ENCODE results near the gene SCAF8. TPM values are rescaled to one million over a fixed set of nuclear protein-coding genes. Genes with fewer than 3 reads are reported as not detected.

The SCAF8 gene

DNA sequence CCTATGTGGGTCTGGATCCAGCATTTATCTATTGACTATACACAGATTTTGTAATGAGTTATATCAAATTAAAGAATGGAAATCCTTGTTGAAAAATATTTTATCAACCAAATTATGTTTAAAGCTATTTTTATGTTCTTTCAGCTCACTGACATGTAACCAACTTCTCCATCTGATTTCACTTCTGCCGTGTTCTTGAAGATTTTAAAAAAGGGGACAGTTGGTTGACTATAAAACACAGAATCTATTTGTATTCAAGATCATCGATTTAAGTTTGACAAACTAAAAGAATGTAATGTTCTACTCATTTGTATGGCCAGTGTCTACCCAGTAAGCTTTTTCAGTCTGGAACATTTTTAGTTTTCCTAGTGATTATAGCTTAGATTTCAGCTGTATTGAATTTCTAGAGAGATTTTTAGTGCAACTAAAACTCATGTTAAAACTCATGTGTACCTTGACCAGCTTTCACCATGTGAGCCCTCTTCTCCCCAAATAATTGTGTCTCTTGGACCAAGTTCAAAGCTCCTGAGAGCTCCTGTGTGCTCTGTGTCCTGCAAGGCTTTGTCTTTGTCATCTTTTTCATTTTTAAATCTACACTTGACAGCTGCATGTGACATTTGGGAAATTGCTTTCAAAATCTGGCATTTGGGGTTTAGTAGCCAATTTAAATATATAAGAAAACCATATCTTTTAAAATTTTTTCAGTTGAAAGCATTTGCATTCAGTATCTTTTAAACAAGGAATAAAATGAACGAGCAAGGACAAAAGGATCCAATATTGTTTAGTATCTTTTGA, 143.5 kb downstream of the SCAF8 start:
- Histone ChIP-seq H3K9me3 (replicated peaks in 1 of 2; ENCODE audit: control insufficient read depth in 2 of 2, insufficient read depth in 1 of 2, low read depth in 1 of 2, low read length in 2 of 2) (no peaks in the 10 kb centered on the region), H3K36me3 (replicated peaks in 1 of 2; ENCODE audit: control insufficient read depth in 2 of 2, insufficient read depth in 2 of 2, low read length in 2 of 2) (peaks cover 0 to 8% of the 10 kb centered on the region in 2 donors), H3K9ac (ENCODE audit: low read depth, low read length, poor library complexity) (no peak overlapping the region), H3K27ac (replicated peaks; ENCODE audit: low read length) (no peak overlapping the region), H2BK120ac (ENCODE audit: low read depth, low read length) (no peak overlapping the region), H2AK5ac (ENCODE audit: low read depth, low read length) (no peak overlapping the region), H3K4me1 (ENCODE audit: control insufficient read depth in 2 of 2, insufficient read depth in 1 of 2, low read depth in 1 of 2, low read length in 2 of 2) (peaks cover 10 to 16% of the 10 kb centered on the region in 2 donors), H2BK15ac (ENCODE audit: low read length) (no peak overlapping the region), H2AFZ (ENCODE audit: low read length) (no peak overlapping the region), H3K18ac (ENCODE audit: low read length) (no peak overlapping the region), H3K23ac (ENCODE audit: low read depth, low read length, poor library complexity) (no peak overlapping the region), H3K4me2 (ENCODE audit: insufficient read depth, low read length, poor library complexity, severe bottlenecking) (no peak overlapping the region), H3K14ac (ENCODE audit: low read length) (no peak overlapping the region), H2BK12ac (ENCODE audit: low read length) (no peak overlapping the region), H3K27me3 (ENCODE audit: control insufficient read depth in 3 of 3, insufficient read depth in 3 of 3, low read depth in 1 of 3, low read length in 3 of 3) (no peaks in the 10 kb centered on the region), H3K4ac (ENCODE audit: low read length) (no peak overlapping the region), H2BK5ac (ENCODE audit: low read length) (no peak overlapping the region), H3K79me1 (ENCODE audit: low read depth, low read length) (no peaks in the 10 kb centered on the region), H4K91ac (ENCODE audit: low read depth, low read length, poor library complexity) (no peak overlapping the region), H4K8ac (ENCODE audit: low read depth, low read length) (no peak overlapping the region), H3K4me3 (ENCODE audit: low read length in 2 of 2) (no peak overlapping the region)
- WGBS, 2 donors (ENCODE audit: extremely low coverage in 2 of 2, insufficient read length in 2 of 2, insufficient replicate concordance in 1 of 2): no CpG with 5 or more reads among the region's 3 CpGs
- DNase-seq (ENCODE audit: low spot score): no peak

DNA sequence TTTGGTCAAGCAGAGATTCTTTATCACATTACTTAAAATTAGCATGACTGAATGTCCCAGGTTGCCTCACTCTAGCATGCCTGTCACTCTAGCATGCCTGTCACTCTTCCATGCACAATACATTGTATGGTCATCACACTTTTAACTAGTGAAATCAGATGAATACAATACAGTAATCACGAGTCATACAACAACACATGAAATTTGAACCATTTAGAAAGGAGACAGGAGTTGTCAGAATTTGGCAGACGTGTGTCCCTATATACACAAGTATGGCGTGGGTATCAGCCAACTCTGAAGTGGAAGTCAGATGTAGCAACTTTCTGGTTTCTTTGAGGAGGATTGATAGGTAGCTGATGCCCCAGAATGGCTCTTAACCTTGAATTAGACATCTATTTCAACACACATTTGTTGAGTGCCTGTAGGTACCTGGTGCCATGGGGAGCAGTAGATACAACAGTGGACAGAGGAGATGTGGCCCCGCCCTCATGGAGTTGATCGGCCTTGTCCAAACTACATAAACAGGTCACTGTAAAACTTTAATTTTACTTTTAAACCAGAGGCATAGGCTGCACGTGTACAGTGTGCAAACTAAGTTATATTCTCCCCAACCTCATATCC, 145.8 kb downstream of the SCAF8 start:
- H3K4me1 ChIP-seq (ENCODE audit: control insufficient read depth in 2 of 2, insufficient read depth in 1 of 2, low read depth in 1 of 2, low read length in 2 of 2): peaks cover 3 to 16% of the 10 kb centered on the region in 2 donors
- no CpG with 5 or more reads among the region's 6 CpGs for WGBS, 2 donors (ENCODE audit: extremely low coverage in 2 of 2, insufficient read length in 2 of 2, insufficient replicate concordance in 1 of 2)
- no peak overlapping the region for H4K8ac ChIP-seq (ENCODE audit: low read depth, low read length)
- no peak for DNase-seq (ENCODE audit: low spot score)
- no peaks in the 10 kb centered on the region for H3K79me1 ChIP-seq (ENCODE audit: low read depth, low read length)
- H3K27ac ChIP-seq (replicated peaks; ENCODE audit: low read length): no peak overlapping the region
- H3K36me3 ChIP-seq (replicated peaks in 1 of 2; ENCODE audit: control insufficient read depth in 2 of 2, insufficient read depth in 2 of 2, low read length in 2 of 2): peaks cover 2 to 18% of the 10 kb centered on the region in 2 donors
- H3K4ac ChIP-seq (ENCODE audit: low read length): no peak overlapping the region
- no peak overlapping the region for H3K4me3 ChIP-seq (ENCODE audit: low read length in 2 of 2)
- H2AFZ ChIP-seq (ENCODE audit: low read length): no peak overlapping the region
- no peak overlapping the region for H2BK12ac ChIP-seq (ENCODE audit: low read length)
- no peak overlapping the region for H4K91ac ChIP-seq (ENCODE audit: low read depth, low read length, poor library complexity)
- no peak overlapping the region for H3K14ac ChIP-seq (ENCODE audit: low read length)
- no peak overlapping the region for H3K4me2 ChIP-seq (ENCODE audit: insufficient read depth, low read length, poor library complexity, severe bottlenecking)
- no peak overlapping the region for H3K23ac ChIP-seq (ENCODE audit: low read depth, low read length, poor library complexity)
- H2BK5ac ChIP-seq (ENCODE audit: low read length): no peak overlapping the region
- H2AK5ac ChIP-seq (ENCODE audit: low read depth, low read length): no peak overlapping the region
- H2BK15ac ChIP-seq (ENCODE audit: low read length): no peak overlapping the region
- no peak overlapping the region for H3K18ac ChIP-seq (ENCODE audit: low read length)
- peaks cover 0 to 3% of the 10 kb centered on the region in 2 donors for H3K9me3 ChIP-seq (replicated peaks in 1 of 2; ENCODE audit: control insufficient read depth in 2 of 2, insufficient read depth in 1 of 2, low read depth in 1 of 2, low read length in 2 of 2)
- no peak overlapping the region for H2BK120ac ChIP-seq (ENCODE audit: low read depth, low read length)
- no peaks in the 10 kb centered on the region for H3K27me3 ChIP-seq (ENCODE audit: control insufficient read depth in 3 of 3, insufficient read depth in 3 of 3, low read depth in 1 of 3, low read length in 3 of 3)
- no peak overlapping the region for H3K9ac ChIP-seq (ENCODE audit: low read depth, low read length, poor library complexity)

DNA sequence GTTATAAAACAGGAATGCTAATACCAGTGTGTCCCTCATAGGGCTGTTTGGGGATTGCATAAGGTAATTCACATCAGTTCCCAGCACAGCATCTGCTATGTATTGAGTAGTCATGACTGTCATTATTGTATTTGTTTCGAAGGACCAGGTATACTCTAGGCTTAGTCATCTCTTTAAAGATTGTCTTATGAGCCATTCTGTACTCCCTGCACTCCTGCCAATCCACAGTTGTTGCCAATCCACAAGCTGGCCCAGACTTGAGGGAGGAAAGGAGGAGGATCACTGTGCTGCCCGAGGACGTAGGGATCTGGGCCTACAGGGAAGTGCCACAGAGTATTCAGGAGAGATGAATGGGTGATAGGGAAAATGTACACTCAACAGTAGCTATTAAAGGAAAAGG, 148.9 kb downstream of the SCAF8 start:
- no peak overlapping the region for H3K18ac ChIP-seq (ENCODE audit: low read length)
- no peak overlapping the region for H3K4me3 ChIP-seq (ENCODE audit: low read length in 2 of 2)
- H2BK15ac ChIP-seq (ENCODE audit: low read length): no peak overlapping the region
- H3K27ac ChIP-seq (replicated peaks; ENCODE audit: low read length): no peak overlapping the region
- no peaks in the 10 kb centered on the region for H3K79me1 ChIP-seq (ENCODE audit: low read depth, low read length)
- DNase-seq (ENCODE audit: low spot score): no peak
- no peaks in the 10 kb centered on the region for H3K27me3 ChIP-seq (ENCODE audit: control insufficient read depth in 3 of 3, insufficient read depth in 3 of 3, low read depth in 1 of 3, low read length in 3 of 3)
- H2AK5ac ChIP-seq (ENCODE audit: low read depth, low read length): no peak overlapping the region
- no peak overlapping the region for H4K91ac ChIP-seq (ENCODE audit: low read depth, low read length, poor library complexity)
- H3K9ac ChIP-seq (ENCODE audit: low read depth, low read length, poor library complexity): no peak overlapping the region
- H3K14ac ChIP-seq (ENCODE audit: low read length): no peak overlapping the region
- no CpG with 5 or more reads among the region's 3 CpGs for WGBS, 2 donors (ENCODE audit: extremely low coverage in 2 of 2, insufficient read length in 2 of 2, insufficient replicate concordance in 1 of 2)
- no peak overlapping the region for H3K4me2 ChIP-seq (ENCODE audit: insufficient read depth, low read length, poor library complexity, severe bottlenecking)
- peaks cover 0 to 10% of the 10 kb centered on the region in 2 donors for H3K9me3 ChIP-seq (replicated peaks in 1 of 2; ENCODE audit: control insufficient read depth in 2 of 2, insufficient read depth in 1 of 2, low read depth in 1 of 2, low read length in 2 of 2)
- no peak overlapping the region for H4K8ac ChIP-seq (ENCODE audit: low read depth, low read length)
- H3K4me1 ChIP-seq (ENCODE audit: control insufficient read depth in 2 of 2, insufficient read depth in 1 of 2, low read depth in 1 of 2, low read length in 2 of 2): peaks cover 0 to 3% of the 10 kb centered on the region in 2 donors
- no peak overlapping the region for H2BK120ac ChIP-seq (ENCODE audit: low read depth, low read length)
- H3K4ac ChIP-seq (ENCODE audit: low read length): no peak overlapping the region
- no peak overlapping the region for H3K23ac ChIP-seq (ENCODE audit: low read depth, low read length, poor library complexity)
- H2BK12ac ChIP-seq (ENCODE audit: low read length): no peak overlapping the region
- H2AFZ ChIP-seq (ENCODE audit: low read length): no peak overlapping the region
- no peak overlapping the region for H2BK5ac ChIP-seq (ENCODE audit: low read length)
- H3K36me3 ChIP-seq (replicated peaks in 1 of 2; ENCODE audit: control insufficient read depth in 2 of 2, insufficient read depth in 2 of 2, low read length in 2 of 2): peaks cover 2 to 23% of the 10 kb centered on the region in 2 donors

Small RNAs within 50 kb of the gene (small RNA-seq; reads per million reads assigned to genes)
- gene MIR1273C (ENCODE audit: insufficient read depth) (not detected), gene RNU6-824P (ENCODE audit: insufficient read depth) (not detected)
